HG02642 (cell line): ENCODE measurements around the gene RPAIN.

Experiments
- ATAC-seq: cut with Tn5 transposase; IDR thresholded peaks from one replicate; pipeline ENCODE4 v1.9.1; 2021; ENCODE audit warnings: mild to moderate bottlenecking; ENCODE audit not compliant: unreplicated experiment, poor library complexity

The RPAIN gene

DNA sequence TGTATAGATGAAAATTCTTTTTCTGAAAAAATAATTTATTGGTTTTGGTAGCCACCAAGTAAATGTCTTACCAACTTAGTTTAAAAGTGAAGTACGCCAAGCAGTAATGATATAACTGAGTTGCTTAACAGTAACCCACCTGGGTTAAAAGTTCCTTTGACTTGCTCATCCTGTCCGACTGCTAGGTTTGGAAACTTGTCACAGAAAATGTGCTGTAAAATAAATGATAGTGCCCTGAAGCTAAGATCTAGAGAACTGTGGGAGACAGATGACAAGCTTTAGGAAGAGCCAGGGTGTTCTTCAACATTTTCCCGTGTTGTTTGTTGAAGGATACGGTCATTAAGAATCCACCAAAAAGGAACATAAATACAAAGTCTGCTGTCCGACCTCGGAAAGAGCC is 61.0 kb downstream of the RPAIN start:
- no peak for ATAC-seq

DNA sequence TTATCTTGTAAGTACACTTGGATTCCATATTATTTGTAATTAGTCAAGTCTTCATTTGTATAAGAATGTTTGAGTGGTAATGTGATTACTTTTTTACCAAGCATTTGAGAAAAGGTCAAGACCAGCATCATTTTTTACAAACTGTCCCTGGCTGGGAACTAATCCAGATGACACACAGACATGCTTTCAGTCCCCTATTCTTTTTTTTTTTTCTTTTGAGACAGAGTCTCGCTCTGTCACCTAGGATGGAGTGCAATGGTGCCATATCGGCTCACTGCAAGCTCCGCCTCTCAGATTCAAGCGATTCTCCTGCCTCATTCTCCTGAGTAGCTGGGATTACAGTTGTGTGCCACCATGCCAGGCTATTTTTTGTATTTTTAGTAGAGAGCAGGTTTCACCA is 61.5 kb downstream of the RPAIN start:
- no peak for ATAC-seq
